Measurements from ENCODE around the gene SPTBN5.

The SPTBN5 gene

GRCh38 chr15:41841131-41841530 lies 52.7 kb downstream of the SPTBN5 start:
- DNase-seq, result no peak

GRCh38 chr15:41840673-41841072 lies 53.2 kb downstream of the SPTBN5 start:
- no peak for DNase-seq

- DNase-seq, result no peak
Observed at GRCh38 chr15:41839781-41840491, 53.9 kb downstream of the SPTBN5 start.

- no peak for DNase-seq
Observed at GRCh38 chr15:41838400-41838897, 55.4 kb downstream of the SPTBN5 start, which contains the start of gene PLA2G4B. Gene PLA2G4B (plus strand): TSS chr15:41838847. CDS start chr15:41838914, 67 bp downstream.

- DNase-seq, result no peak
Observed at GRCh38 chr15:41836713-41837454, 57.0 kb downstream of the SPTBN5 start.

- DNase-seq, result no peak
Observed at GRCh38 chr15:41836073-41836472, 57.8 kb downstream of the SPTBN5 start.

- DNase-seq, result no peak
Observed at GRCh38 chr15:41834096-41834495, 59.8 kb downstream of the SPTBN5 start.

GRCh38 chr15:41832875-41833274 lies 61.0 kb downstream of the SPTBN5 start:
- DNase-seq, result no peak

GRCh38 chr15:41832208-41832607 lies 61.6 kb downstream of the SPTBN5 start:
- no peak for DNase-seq

GRCh38 chr15:41831291-41831690 lies 62.6 kb downstream of the SPTBN5 start:
- peak; percentile 37 to 59 for DNase-seq

- no peak for DNase-seq
Observed at GRCh38 chr15:41829959-41830646, 63.8 kb downstream of the SPTBN5 start.

GRCh38 chr15:41828807-41829141 lies 65.1 kb downstream of the SPTBN5 start:
- no peak for DNase-seq

GRCh38 chr15:41827880-41828806 lies 65.7 kb downstream of the SPTBN5 start, which contains the start of gene JMJD7:
Gene JMJD7 (plus strand): TSS chr15:41828092. CDS start chr15:41828125, 33 bp downstream.
- DNase-seq, result peak; percentile 97 to 99

GRCh38 chr15:41827290-41827879 lies 66.5 kb downstream of the SPTBN5 start:
- peak; percentile 22 to 30 for DNase-seq

GRCh38 chr15:41825572-41826535 lies 68.0 kb downstream of the SPTBN5 start:
- DNase-seq, result no peak

GRCh38 chr15:41825145-41825544 lies 68.7 kb downstream of the SPTBN5 start:
- DNase-seq, result no peak

- DNase-seq, result no peak
Observed at GRCh38 chr15:41824062-41824745, 69.6 kb downstream of the SPTBN5 start.

- no peak for DNase-seq
Observed at GRCh38 chr15:41823502-41823901, 70.4 kb downstream of the SPTBN5 start.

- no peak for DNase-seq
Observed at GRCh38 chr15:41822957-41823356, 70.9 kb downstream of the SPTBN5 start.

GRCh38 chr15:41822471-41822870 lies 71.4 kb downstream of the SPTBN5 start:
- DNase-seq, result no peak
